Stimulated activated CD4-positive, alpha-beta T cell treated with anti-CD3 and anti-CD28 coated beads, Interleukin-4, amount 100 ng/mL, for 48 hours (primary cell): ENCODE measurements around the gene SUPT16H.
"Not testable (repeated sequence)": the region's sequence is repeated elsewhere in the genome, so short reads cannot be mapped to it uniquely, and the experiment has no call there.

Source experiments
- DNase-seq, 2 donors: peaks; one replicate each; pipeline ENCODE4 v3.0.0-alpha.2; 2020; ENCODE audit warnings: low read depth in 2 of 2

The SUPT16H gene

GRCh38 chr14:21383848-21384493 is at the start of gene SUPT16H:
TSS of gene SUPT16H (minus strand) at chr14:21384019. CDS start at chr14:21383927, 92 bp downstream.
- peak; percentile 89 to 94 for DNase-seq

GRCh38 chr14:21431126-21431525 is 47.3 kb upstream of the SUPT16H start:
- DNase-seq = no peak

- DNase-seq = no peak
Measured at GRCh38 chr14:21428930-21429329, 45.1 kb upstream of the SUPT16H start.

- DNase-seq = no peak
Measured at GRCh38 chr14:21426692-21427091, 42.9 kb upstream of the SUPT16H start.

- no peak for DNase-seq
Measured at GRCh38 chr14:21419528-21419927, 35.7 kb upstream of the SUPT16H start.

GRCh38 chr14:21415329-21415728 is 31.5 kb upstream of the SUPT16H start:
- DNase-seq = no peak

- DNase-seq = no peak
Measured at GRCh38 chr14:21414137-21414631, 30.4 kb upstream of the SUPT16H start.

GRCh38 chr14:21408147-21408546 is 24.3 kb upstream of the SUPT16H start:
- DNase-seq = no peak

GRCh38 chr14:21406213-21406612 is 22.4 kb upstream of the SUPT16H start:
- DNase-seq = no peak

- DNase-seq = no peak
Measured at GRCh38 chr14:21405097-21405496, 21.3 kb upstream of the SUPT16H start.

GRCh38 chr14:21399311-21399870 is 15.6 kb upstream of the SUPT16H start:
- no peak for DNase-seq

- DNase-seq = no peak
Measured at GRCh38 chr14:21398901-21399300, 15.1 kb upstream of the SUPT16H start.

GRCh38 chr14:21395450-21395849 is 11.6 kb upstream of the SUPT16H start:
- no peak for DNase-seq

- no peak for DNase-seq
Measured at GRCh38 chr14:21385188-21385904, 1.5 kb upstream of the SUPT16H start.

- DNase-seq = no peak
Measured at GRCh38 chr14:21384494-21384851, 654 bp upstream of the SUPT16H start.

GRCh38 chr14:21382886-21383847 is 652 bp downstream of the SUPT16H start:
- DNase-seq = peak; percentile 40 to 43

- DNase-seq = no peak
Measured at GRCh38 chr14:21382095-21382494, 1.7 kb downstream of the SUPT16H start.

GRCh38 chr14:21379338-21379737 is 4.5 kb downstream of the SUPT16H start:
- DNase-seq = no peak

- no peak for DNase-seq
Measured at GRCh38 chr14:21373980-21374379, 9.8 kb downstream of the SUPT16H start.

- not testable (repeated sequence) for DNase-seq
Measured at GRCh38 chr14:21372814-21373213, 11.0 kb downstream of the SUPT16H start.

GRCh38 chr14:21369949-21370679 is 13.7 kb downstream of the SUPT16H start:
- DNase-seq = no peak
